MM.1S (cell line): ENCODE measurements around the gene METTL22.

Experiments
- CTCF ChIP-seq: fragments of 300-600 bp; sonication (generic); IDR thresholded peaks from 2 replicates; pipeline ENCODE4 v1.5.1; 2016; ENCODE audit warnings: antibody characterized with exemption, low read length, mixed read lengths
- EZH2phosphoT487 ChIP-seq: fragments of 300-600 bp; sonication (generic); IDR thresholded peaks from 2 replicates; pipeline ENCODE4 v1.6.1; 2018; ENCODE audit warnings: antibody characterized with exemption, low read length

DNA sequence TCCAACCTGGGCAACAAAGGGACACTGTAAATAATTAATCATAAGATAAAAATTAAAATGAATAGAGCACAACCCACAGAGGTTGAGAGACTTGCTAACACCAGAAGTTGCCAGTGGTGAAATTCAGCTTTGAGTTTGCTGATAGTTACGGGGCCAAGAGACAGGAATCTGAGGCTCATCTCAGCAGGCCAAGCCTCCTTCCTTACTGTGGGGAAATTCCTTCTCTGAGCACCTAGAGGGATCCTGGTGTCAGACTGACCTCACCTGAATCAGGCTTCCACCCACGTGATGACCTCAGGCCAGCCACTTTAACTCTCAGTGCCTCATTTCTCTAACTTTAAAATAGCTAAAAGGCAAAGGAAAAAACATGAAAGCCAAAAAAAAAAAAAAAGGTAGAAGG, 57.7 kb downstream of the METTL22 start:
- TF ChIP-seq CTCF (no peak), EZH2phosphoT487 (no peak)
